ENCODE measurements around the gene WFIKKN2.

Gene WFIKKN2

GRCh38 chr17:50834429-50835300 is 721 bp upstream of the WFIKKN2 start:
- DNase-seq: no peak

GRCh38 chr17:50836826-50837225 is 1.4 kb downstream of the WFIKKN2 start:
- DNase-seq: no peak

GRCh38 chr17:50837286-50837979 is 2.0 kb downstream of the WFIKKN2 start:
- DNase-seq: no peak

GRCh38 chr17:50837980-50838954 is 2.9 kb downstream of the WFIKKN2 start:
- no peak for DNase-seq

- no peak for DNase-seq
Observed at GRCh38 chr17:50839591-50840310, 4.4 kb downstream of the WFIKKN2 start.

GRCh38 chr17:50840311-50840851 is 5.0 kb downstream of the WFIKKN2 start:
- no peak for DNase-seq

GRCh38 chr17:50841277-50841948 is 6.0 kb downstream of the WFIKKN2 start:
- no peak for DNase-seq

GRCh38 chr17:50841949-50842354 is 6.6 kb downstream of the WFIKKN2 start:
- DNase-seq: peak; percentile 80

GRCh38 chr17:50842506-50843149 is 7.2 kb downstream of the WFIKKN2 start:
- DNase-seq: no peak

GRCh38 chr17:50843150-50843905 is 7.9 kb downstream of the WFIKKN2 start:
- no peak for DNase-seq

- DNase-seq: no peak
Observed at GRCh38 chr17:50844117-50844700, 8.8 kb downstream of the WFIKKN2 start.

GRCh38 chr17:50845240-50846147 is 10.1 kb downstream of the WFIKKN2 start:
- DNase-seq: no peak

GRCh38 chr17:50847566-50847965 is 12.2 kb downstream of the WFIKKN2 start:
- DNase-seq: no peak

GRCh38 chr17:50848039-50848438 is 12.7 kb downstream of the WFIKKN2 start:
- DNase-seq: no peak

GRCh38 chr17:50848711-50849110 is 13.3 kb downstream of the WFIKKN2 start:
- no peak for DNase-seq

- no peak for DNase-seq
Observed at GRCh38 chr17:50850640-50851039, 15.3 kb downstream of the WFIKKN2 start.

- DNase-seq: no peak
Observed at GRCh38 chr17:50853015-50853615, 17.7 kb downstream of the WFIKKN2 start.

- DNase-seq: no peak
Observed at GRCh38 chr17:50853781-50854180, 18.4 kb downstream of the WFIKKN2 start.
